Measurements from ENCODE around the gene CEP95.
"Not testable (repeated sequence)": the region's sequence is repeated elsewhere in the genome, so short reads cannot be mapped to it uniquely, and the experiment has no call there.

The CEP95 gene, protein sequence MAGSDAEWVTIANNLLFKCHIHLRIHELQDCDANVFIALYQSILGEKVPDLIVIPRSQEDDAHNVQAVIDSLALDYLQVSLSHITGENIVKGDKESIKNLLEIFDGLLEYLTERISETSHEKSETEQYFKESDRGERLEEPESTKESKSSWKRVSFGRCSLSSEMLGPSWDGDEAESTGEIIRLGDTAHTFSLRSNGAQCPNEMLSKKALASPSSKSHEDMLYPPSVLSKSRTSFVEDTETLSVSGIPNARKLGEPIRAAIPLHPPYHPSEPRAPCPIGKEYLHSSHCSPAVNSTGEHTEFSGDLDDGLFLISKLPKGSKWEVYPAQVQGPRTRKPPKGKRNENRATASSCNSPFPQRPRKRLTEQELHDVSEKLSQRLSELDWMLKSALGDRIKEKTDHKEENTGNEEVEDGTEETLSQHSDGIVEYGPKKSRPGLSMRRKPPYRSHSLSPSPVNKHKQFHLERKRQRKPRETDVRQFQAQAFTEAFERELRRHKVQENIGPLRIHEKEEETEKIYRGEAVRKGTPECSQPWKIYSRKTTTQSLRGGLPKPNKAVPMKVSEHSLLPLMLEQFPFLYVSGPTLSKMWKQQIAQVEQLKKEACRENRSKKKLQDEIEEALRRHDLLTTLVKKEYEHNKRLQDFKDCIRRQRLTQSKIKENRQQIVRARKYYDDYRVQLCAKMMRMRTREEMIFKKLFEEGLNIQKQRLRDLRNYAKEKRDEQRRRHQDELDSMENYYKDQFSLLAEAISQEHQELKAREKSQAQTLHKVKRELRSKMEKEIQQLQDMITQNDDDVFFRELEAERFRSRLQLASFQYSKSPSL

DNA sequence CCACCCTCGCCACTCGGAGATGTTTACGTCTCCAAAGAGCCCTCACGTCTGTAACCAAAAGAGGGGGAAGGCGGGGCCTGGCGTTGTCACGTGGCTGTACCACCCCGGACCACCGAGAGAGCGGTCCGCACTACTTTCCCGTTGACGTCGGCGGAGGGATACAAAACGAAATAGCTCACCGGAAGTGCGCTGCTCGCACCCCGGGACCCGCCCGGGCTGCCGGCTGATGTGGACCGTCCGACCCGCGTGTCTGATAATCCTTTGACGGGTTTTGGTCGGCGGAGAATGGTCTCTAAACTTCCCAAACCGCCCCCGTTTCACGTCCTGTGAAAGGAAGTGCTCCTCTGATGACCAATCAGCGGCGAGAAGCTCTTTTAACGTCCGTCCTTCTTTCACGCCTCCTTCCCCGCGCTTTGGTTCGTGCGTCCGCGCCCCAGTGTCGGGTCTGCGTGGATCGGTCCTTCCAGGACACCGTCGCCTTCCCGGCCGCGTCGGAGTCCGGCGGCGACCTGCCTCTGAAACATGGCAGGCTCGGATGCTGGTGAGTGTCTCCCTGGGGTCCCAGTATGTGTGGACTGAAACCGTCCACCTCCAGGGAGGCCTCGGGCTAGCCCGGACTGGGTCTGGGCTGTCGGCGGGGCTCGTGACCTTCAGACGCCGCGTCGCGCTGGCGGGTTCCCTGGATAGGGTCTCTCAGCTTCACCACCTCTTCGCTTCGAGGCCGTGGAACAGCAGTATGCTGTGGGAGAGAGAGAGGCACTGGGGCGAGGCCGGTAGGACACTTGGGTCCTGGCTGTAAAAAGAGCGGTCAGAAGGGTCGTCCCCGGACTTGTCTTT lies at the start of gene CEP95:
Gene CEP95 (plus strand): TSS at position 402 of the 837 bp plus-strand sequence. CDS start 121 bp downstream, at position 523.
- in situ Hi-C loops (cut with MboI; ENCODE audit: low pct_unique_long_range_greater_than_20kb, low sequenced_read_pairs): loop anchor here (10.0 kb wide), 1 partner anchor 182 kb away; no protein-coding TSS in a partner anchor

DNA sequence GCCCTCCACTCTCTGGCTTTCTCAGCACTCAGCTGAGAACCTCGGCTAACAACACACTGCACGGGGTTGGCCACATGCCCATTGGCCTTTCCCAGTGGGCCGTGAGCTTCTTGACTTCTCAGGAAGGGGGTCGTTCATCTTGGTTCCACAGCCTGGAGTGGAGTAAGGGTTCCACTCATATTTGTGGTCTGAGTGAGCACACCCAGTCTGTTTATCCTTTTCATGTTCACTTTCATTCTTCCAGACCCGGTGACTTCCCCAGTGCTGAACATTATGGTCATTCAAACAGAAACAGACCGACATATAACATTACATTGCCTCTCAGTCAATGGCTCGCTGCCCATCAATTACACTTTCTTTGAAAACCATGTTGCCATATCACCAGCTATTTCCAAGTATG lies 49.6 kb upstream of the CEP95 start:
- DNase-seq: no peak

More for the DNA sequence above, at the start of gene CEP95:
- DNase-seq: peak; percentile 94

DNA sequence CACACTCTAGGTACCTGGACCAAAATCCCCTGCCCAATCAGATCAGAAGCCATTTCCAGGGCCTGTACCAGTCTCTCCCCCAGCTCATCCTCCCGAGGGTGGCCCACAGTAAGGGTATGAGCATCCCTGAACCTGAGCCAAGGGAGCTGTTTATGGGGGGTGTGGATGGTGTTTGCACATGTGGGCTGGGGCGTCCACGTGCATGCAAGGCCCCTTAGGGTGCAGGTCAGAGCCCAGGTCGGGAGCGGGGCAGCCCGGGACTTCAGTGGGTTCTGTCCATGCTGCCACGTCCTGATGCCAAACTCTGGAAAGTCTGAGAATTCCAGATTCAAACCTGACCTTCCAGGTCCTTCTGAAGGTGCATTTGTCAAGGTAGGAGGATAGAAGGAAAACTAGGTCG lies 48.0 kb upstream of the CEP95 start:
- no peak for DNase-seq

More for the DNA sequence above, 49.6 kb upstream of the CEP95 start:
- in situ Hi-C loops (cut with MboI; ENCODE audit: low pct_unique_long_range_greater_than_20kb, low sequenced_read_pairs): no loop called here

DNA sequence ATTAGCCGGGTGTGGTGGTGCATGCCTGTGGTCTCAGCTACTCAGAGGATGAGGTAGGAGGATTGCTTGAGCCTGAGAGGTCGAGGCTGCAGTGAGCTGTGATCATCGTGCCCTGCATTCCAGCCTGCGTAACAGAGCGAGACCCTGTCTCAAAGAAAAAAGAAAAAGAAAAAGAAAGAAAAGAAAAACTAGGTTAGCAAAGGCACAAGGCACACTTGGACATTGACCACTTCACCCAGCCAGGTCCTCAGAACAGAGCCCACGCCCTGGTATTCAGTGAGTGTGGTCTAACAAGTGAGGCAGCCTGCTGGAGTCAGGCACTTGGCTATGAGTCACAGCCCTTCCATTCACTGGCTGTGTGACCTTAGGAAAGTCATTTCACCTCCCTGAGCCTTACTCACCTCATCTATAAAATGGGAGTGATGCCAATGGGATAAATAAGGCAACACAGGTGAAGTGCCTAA lies 47.5 kb upstream of the CEP95 start:
- in situ Hi-C loops (cut with MboI; ENCODE audit: low pct_unique_long_range_greater_than_20kb, low sequenced_read_pairs): no loop called here
- DNase-seq: no peak

More for the DNA sequence above, 48.0 kb upstream of the CEP95 start:
- in situ Hi-C loops (cut with MboI; ENCODE audit: low pct_unique_long_range_greater_than_20kb, low sequenced_read_pairs): no loop called here

DNA sequence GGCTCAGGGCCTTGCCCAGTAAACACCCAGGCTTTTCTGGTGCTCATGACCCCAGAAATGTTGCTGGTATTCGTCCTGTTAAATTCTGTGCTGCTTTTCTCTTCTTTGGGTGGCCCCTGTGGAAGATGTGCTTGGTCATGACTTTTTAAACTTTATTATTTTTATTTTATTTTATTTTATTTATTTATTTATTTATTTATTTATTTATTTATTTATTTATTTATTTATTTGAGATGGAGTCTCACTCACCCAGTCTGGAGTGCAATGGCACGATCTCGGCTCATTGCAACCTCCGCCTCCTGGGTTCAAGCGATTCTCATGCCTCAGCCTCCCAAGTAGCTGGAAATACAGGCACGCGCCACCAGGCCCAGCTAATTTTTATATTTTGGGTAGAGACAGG lies 47.0 kb upstream of the CEP95 start:
- in situ Hi-C loops (cut with MboI; ENCODE audit: low pct_unique_long_range_greater_than_20kb, low sequenced_read_pairs); DNase-seq: not testable (repeated sequence)

DNA sequence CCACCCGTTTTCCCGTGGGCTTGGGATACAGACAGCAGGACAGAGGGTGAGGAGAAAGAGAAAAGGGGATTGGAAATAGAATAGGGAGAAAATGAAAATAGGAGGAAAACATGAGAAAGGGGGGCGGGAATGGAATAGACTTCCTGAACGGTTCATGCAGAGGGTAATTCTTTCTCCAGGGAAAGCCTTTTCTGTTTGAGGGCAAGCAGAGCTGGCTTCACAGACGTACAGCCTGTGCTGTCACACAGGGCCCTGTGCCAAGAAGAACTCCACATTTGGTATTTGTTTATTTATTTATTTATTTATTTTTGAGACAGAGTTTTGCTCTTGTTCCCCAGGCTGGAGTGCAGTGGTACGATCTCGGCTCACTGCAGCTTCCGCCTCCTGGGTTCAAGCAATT lies 45.8 kb upstream of the CEP95 start:
- in situ Hi-C loops (cut with MboI; ENCODE audit: low pct_unique_long_range_greater_than_20kb, low sequenced_read_pairs): no loop called here
- no peak for DNase-seq

DNA sequence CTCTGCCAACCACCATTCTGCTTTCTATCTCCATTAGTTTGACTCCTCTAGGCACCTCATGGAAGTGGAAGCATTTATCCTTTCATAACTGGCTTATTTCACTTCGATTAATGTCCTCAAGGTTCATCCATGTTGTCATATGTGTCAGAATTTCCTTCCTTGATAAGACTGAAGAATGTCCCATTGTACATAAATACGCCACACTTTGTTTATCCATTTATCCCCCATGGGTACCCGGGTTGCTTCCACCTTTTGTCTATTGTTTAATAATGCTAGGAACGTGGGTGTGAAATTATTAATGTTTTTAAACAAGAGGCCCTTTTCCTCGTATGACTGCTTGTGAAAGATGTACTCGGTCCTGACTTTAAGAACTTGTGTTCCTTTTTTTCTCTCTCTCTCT lies 45.0 kb upstream of the CEP95 start:
- in situ Hi-C loops (cut with MboI; ENCODE audit: low pct_unique_long_range_greater_than_20kb, low sequenced_read_pairs): no loop called here
- no peak for DNase-seq

DNA sequence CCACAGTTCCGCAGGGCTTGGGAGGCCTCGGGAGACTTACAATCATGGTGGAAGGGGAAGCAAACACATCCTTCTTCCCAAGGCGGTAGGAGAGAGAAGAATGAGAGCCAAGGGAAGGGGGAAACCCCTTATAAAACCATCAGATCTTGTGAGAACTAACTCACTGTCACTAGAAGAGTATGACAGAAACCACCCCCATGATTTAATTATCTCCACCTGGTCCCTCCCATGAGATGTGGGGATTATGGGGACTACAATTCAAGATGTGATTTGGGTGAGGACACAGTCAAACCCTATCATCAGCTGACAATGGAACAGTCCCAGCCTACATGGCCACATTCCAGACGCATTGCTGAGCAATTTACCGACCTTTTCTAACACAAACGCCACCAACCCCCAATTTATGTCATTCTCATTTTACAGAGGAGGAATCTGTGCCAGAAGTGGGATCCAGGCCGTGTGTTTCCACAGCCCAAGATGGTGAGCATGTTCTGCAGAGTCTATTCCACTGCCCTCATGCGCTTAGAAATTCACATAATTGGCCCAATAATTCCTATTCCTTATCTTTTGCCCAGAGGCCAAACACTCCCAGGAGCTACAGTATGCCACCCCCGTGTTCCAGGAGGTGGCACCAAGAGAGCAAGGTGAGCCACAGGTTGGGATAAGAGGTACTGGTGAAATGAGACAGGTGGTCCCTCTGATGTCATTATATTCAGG lies 40.6 kb upstream of the CEP95 start:
- in situ Hi-C loops (cut with MboI; ENCODE audit: low pct_unique_long_range_greater_than_20kb, low sequenced_read_pairs): no loop called here
- no peak for DNase-seq

DNA sequence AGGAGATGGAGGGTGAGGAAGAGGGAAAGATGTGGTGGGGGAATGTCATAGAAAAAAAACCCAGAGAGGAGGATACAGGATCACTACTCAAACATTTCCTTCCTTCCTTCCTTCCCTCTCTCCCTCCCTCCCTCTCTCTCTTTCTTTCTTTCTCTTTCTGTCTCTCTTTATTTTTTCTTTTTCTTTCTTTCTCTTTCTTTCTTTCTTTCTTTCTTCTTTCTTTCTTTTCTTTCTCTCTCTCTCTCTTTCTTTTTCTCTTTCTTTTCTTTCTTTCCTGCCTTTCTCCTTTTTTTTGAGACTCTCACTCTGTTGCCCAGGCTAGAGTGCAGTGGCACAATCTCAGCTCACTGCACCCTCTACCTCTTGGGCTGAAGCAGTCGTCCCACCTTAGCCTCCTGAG lies 39.9 kb upstream of the CEP95 start:
- in situ Hi-C loops (cut with MboI; ENCODE audit: low pct_unique_long_range_greater_than_20kb, low sequenced_read_pairs): not testable (repeated sequence)

DNA sequence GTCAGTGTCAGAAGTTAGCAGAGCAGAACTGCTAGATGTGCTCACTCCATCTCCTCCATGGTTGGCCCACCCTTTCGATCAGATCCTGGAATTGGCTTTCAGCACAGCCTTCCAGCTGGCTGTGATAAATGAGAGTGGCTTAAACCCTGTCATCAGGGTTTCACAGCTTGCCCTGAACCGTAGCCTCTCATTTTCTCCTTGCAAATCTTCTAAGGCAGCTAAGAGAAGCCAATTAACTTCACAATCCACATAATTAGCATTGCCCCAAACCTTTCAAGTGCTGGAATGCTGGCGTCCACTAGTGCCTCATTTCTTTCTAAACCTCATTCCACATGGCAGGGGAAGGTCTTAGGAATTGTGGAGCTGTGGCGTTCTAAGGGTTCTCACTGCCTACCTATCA lies 36.2 kb upstream of the CEP95 start:
- no peak for DNase-seq
- in situ Hi-C loops (cut with MboI; ENCODE audit: low pct_unique_long_range_greater_than_20kb, low sequenced_read_pairs): no loop called here

More for the DNA sequence above, 39.9 kb upstream of the CEP95 start:
- not testable (repeated sequence) for DNase-seq

DNA sequence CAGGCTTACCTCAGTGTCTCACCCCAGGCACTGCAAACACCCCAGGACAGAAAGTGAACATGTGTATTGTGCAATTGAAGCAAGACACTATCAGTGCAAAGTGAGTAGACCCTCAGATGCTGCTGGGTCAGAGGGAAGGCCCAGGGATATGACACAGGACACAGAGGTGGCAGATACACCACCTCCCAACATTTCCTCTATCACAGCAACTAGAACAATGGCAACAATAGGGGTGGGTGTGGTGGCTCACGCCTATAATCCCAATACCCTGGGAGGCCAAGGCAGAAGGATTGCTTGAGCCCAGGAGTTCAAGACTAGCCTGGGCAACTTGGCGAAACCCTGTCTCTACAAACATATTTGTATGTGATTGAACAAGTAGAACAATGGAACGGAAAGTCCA lies 35.3 kb upstream of the CEP95 start:
- in situ Hi-C loops (cut with MboI; ENCODE audit: low pct_unique_long_range_greater_than_20kb, low sequenced_read_pairs): no loop called here
- DNase-seq: no peak

DNA sequence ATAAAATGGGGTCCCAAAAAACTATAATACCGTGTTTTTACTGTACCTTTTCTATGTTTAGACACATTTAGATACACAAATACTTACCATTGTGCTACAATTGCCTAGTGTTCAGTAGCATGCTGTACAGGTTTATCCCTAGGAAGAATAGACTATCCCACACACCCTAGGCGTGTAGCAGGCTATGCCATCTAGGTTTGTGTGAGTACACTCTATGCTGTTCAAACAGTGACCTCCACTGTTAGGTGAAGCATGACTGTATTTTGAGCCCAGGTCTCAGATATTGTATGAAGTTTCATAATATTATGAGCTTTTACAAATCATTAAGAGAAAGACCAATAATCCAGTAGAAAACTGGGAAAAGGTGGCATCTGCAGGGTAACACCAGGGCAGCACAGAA lies 34.2 kb upstream of the CEP95 start:
- in situ Hi-C loops (cut with MboI; ENCODE audit: low pct_unique_long_range_greater_than_20kb, low sequenced_read_pairs): no loop called here
- DNase-seq: no peak

DNA sequence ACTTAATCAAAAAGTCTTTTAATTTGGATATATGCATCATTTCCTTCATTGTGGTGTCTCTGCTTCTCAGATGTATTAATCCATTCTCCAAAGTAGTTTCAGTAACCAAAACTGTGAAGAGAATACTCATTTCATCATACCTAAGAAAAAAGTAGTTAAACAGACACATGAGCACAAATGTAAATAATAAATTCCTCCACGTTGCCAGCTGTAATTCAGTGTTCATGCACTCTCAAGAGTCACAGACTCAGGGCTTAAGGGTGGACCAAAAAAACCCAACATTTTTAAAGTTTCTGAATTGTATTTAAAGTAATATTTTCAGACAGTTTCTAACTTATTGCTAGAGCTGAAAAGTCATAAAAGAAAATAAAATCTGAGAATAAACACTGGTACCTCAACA lies 28.9 kb upstream of the CEP95 start:
- in situ Hi-C loops (cut with MboI; ENCODE audit: low pct_unique_long_range_greater_than_20kb, low sequenced_read_pairs): no loop called here
- DNase-seq: no peak

DNA sequence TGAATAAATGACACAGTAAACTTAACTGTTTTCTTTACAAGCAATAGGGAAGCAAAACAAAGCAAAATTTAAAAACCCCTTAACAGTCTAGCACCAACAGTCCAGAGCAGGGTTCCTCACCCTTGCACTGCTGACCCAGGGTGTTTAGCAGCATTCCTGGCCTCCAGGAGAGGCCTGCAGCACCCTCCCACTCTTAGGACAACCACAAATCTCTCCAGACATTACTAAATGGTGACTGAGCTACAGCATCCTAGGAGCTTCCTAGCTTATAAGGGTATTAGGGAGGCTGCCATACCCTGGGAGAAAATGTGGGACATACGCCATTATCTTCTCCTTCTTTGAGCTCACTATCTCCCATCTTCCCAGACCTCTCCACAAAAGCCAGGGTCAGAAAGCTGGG lies 25.8 kb upstream of the CEP95 start:
- in situ Hi-C loops (cut with MboI; ENCODE audit: low pct_unique_long_range_greater_than_20kb, low sequenced_read_pairs): no loop called here
- no peak for DNase-seq

DNA sequence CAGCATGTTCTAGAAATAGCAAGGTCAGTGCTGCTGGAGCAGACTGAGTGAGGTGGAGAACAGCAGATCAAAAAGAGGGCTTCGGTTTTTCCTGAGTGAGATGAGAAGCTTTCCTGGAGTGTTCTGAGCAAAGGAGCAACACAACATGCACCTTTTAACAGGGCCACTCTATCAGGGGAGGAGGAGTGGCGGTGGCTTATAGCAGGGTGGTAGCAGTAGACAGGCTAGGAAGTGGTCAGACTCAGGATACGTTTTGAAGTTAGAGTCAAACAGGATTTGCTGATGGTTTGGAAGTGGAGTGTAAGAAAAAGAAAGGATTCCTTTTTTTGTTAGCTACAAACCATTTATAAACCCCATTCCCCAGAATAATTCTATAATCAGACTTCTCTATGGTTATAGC lies 22.4 kb upstream of the CEP95 start:
- in situ Hi-C loops (cut with MboI; ENCODE audit: low pct_unique_long_range_greater_than_20kb, low sequenced_read_pairs): no loop called here
- DNase-seq: no peak

DNA sequence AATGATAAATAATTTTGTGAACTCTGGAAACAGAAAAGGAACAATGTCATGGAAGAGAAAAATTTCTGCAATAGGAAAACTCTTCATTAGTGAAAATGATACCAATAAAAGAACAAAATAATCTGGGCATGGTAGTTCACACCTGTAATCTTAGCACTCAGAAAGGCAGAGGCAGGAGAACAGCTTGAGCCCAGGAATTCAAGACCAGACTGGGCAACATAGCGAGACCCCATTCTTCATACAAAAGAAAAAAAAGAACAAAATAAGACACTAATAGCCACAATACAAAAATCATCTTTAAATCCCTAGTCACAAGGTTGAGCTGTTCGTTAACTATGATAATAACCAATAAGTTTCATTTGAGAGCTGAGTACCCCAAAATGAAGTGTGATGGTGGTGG lies 18.5 kb upstream of the CEP95 start:
- no peak for DNase-seq
- in situ Hi-C loops (cut with MboI; ENCODE audit: low pct_unique_long_range_greater_than_20kb, low sequenced_read_pairs): no loop called here

DNA sequence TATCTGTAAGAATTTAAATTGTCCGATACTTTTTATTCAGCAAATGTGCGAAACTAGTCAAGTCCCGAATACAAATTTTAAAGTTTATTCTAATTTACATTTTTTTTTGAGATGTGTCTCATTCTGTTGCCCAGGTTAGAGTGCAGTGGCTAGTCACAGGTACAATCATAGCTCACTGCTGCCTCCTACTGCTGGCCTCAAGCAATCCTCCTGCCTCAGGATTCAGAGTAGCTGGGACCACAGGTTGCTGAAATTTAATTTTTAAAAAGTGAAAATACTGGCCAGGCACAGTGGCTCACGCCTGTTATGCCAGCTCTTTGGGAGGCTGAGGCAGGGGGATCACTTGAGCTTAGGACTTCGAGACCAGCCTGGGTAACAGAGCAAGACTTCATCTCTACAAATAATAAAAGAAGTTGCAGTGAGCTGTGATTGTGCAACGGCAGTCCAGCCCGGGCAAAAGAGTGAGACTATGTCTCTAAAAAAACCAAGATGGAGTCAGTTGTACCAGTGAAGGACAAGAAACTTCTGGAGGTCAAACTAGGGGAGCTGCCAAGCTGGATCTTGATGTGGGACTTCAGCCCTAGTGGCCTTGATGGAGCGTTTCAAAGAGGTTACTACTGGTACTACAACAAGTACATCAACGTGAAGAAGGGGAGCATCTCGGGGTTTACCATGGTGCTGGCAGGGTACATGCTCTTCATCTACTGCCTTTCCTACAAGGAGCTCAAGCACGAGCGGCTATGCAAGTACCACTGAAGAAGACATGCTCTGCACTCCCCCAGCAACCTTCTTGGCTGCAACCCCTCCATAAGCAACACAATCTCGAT lies 15.5 kb upstream of the CEP95 start:
- DNase-seq: peak; percentile 69
- in situ Hi-C loops (cut with MboI; ENCODE audit: low pct_unique_long_range_greater_than_20kb, low sequenced_read_pairs): loop anchor here (10.0 kb wide), 1 partner anchor 66 kb away; no protein-coding TSS in a partner anchor

DNA sequence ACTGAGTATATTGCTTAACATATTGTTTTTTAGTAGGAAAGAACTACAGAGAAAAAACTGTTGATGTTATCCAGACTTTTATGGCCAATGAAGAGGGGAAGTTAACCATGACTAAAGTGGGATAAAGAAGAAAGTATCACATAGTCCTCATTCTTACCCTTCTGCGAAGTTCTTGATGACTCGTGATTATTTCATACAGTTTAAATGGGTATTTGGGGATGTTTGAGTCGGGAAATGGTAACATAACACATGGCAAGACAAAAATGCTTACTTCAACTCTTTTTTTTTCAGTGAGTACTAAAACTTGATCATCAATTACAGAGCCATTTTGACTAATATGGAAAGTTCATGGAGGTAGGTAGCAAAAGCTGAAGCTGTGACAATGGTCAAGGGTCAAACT lies 14.8 kb upstream of the CEP95 start:
- no peak for DNase-seq
- in situ Hi-C loops (cut with MboI; ENCODE audit: low pct_unique_long_range_greater_than_20kb, low sequenced_read_pairs): loop anchor here (10.0 kb wide), 1 partner anchor 67 kb away; no protein-coding TSS in a partner anchor

Measured in KBM-7 (cell line).